Activated CD8-positive, alpha-beta T cell treated with anti-CD3 and anti-CD28 coated beads, Interleukin-2, amount 10 ng/mL, durations not matched to agents 7 days and 5 days (primary cell): Measurements from ENCODE around the gene SUN1. TPM values are rescaled to one million over a fixed set of nuclear protein-coding genes. Genes with fewer than 3 reads are reported as not detected.
"Not testable (repeated sequence)": the region's sequence is repeated elsewhere in the genome, so short reads cannot be mapped to it uniquely, and the experiment has no call there.

Experiments used
- ATAC-seq: fragments of 150-1000 bp; cut with Tn5 transposase; one replicate; pipeline ENCODE4 v1.10.0; 2021; ENCODE audit warnings: moderate library complexity
- CTCF ChIA-PET: fragments of 350-600 bp; sonication (Branson Sonifier 250); formaldehyde crosslinking; loops from one replicate; lab custom pipeline; 2021; ENCODE audit warnings: antibody characterized with exemption; lab: Charles Lee
- POLR2A ChIA-PET: fragments of 350-600 bp; sonication (Branson Sonifier 250); formaldehyde crosslinking; loops from one replicate; lab custom pipeline; 2021; ENCODE audit warnings: antibody characterized with exemption; lab: Charles Lee
- DNase-seq: peaks from one replicate; pipeline ENCODE4 v3.0.0-alpha.2; 2020
- H3K27ac Mint-ChIP-seq: one replicate; pipeline ENCODE4 v1.8.0; 2021; ENCODE audit warnings: mild to moderate bottlenecking, mixed read lengths
- H3K27me3 Mint-ChIP-seq: one replicate; pipeline ENCODE4 v1.8.0; 2021; ENCODE audit warnings: low read depth, mixed read lengths
- H3K36me3 Mint-ChIP-seq: one replicate; pipeline ENCODE4 v1.8.0; 2021; ENCODE audit warnings: low read depth, mixed read lengths
- H3K4me1 Mint-ChIP-seq: one replicate; pipeline ENCODE4 v1.8.0; 2021; ENCODE audit warnings: low read depth, mixed read lengths
- H3K4me3 Mint-ChIP-seq: one replicate; pipeline ENCODE4 v1.8.0; 2021; ENCODE audit warnings: mild to moderate bottlenecking, mixed read lengths
- H3K9me3 Mint-ChIP-seq: one replicate; pipeline ENCODE4 v1.8.0; 2022; ENCODE audit warnings: mixed read lengths; ENCODE audit not compliant: insufficient read depth
- total RNA-seq, 2 experiments: library from RNA; stranded (reverse); gene quantifications; one replicate each; pipeline ENCODE4 v1.2.3, GENCODE V29; 2021

The SUN1 gene
- total RNA-seq, 2 experiments from 2014 or later, result 38.4 to 39.7 TPM

DNA sequence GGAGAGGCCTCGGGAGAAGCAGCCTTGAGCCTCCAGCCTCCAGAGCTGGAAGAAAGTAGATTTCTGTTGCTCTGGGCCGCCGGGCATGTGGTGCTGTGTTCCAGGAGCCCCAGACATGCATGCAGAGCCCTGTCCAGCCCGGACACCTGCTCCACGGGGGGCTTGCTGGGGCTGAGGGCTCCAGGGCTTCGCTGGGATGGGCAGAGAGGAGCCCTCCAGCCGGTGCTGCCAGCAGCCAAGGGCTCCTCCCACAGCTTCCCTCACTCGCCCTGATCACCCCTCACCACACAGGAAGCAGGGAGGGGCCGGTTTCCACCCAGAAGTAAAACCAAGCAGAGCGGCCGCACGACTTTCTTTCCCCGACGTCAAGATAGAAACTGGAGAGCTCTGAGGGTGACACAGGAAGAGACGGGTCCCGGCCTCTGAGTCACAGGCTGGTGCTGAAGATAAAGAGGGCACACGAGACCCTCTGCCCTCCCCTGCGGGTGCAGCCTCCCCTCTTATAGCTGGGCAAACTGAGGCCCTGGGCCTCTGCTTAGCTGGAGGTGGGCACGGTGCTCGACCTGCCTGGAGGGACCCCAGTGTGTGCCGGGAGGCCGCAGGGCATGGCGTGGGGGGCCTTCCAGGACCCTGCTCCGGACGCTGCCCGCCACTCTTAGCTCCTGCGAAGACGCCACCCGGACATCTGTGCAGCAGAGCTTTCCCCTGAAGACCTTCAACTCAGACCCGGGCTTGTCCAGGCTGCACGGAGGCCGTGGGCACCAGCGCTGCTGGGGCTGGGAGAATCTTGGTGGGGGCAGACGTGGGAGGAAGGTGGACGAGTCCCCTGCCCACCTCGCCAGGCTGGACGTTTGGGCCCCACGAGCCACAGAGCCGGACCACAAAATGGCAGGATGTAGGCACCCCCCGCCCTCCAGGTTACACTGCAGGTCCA is 91.1 kb downstream of the SUN1 start:
- H3K4me3 Mint-ChIP-seq, result peak overlapping the region; percentile 83
- H3K4me1 Mint-ChIP-seq, result peaks cover 47% of the 10 kb centered on the region
- CTCF ChIA-PET, result interaction anchor here (1.0 to 2.6 kb wide), 5 partner anchors 13 to 142 kb away, joined by 3 to 12 read pairs (median 4); no protein-coding TSS in a partner anchor
- DNase-seq (peak; percentile 97), ATAC-seq (peak; percentile 83)
- no peaks in the 10 kb centered on the region for H3K27me3 Mint-ChIP-seq
- POLR2A ChIA-PET, result interaction anchor here (0.5 to 1.8 kb wide), 8 partner anchors 14 to 308 kb away, joined by 3 to 23 read pairs (median 6); partner anchors contain the start of genes COX19 and GET4
- peaks cover 6% of the 10 kb centered on the region for H3K36me3 Mint-ChIP-seq
- peak overlapping the region; percentile 96 for H3K27ac Mint-ChIP-seq
- H3K9me3 Mint-ChIP-seq, result no peaks in the 10 kb centered on the region

DNA sequence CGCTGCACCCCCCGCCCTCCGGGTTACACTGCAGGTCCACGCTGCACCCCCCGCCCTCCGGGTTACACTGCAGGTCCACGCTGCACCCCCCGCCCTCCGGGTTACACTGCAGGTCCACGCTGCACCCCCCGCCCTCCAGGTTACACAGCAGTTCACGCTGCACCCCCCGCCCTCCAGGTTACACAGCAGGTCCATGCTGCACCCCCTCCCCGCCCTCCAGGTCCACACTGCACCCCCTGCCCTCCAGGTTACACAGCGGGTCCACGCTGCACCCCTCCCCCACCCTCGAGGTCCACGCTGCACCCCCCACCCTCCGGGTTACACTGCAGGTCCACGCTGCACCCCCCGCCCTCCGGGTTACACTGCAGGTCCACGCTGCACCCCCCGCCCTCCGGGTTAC is 91.8 kb downstream of the SUN1 start:
- not testable (repeated sequence) for DNase-seq, H3K36me3 Mint-ChIP-seq, ATAC-seq, H3K27me3 Mint-ChIP-seq, H3K9me3 Mint-ChIP-seq, H3K27ac Mint-ChIP-seq
- H3K4me1 Mint-ChIP-seq, result peaks cover 50% of the 10 kb centered on the region
- ChIA-PET POLR2A (interaction anchor here (0.7 to 1.8 kb wide), 6 partner anchors 14 to 306 kb away, joined by 3 to 23 read pairs (median 8); partner anchors contain the start of genes COX19 and GET4), CTCF (interaction anchor here (1.1 to 1.5 kb wide), 2 partner anchors 30 to 51 kb away, joined by 4 to 5 read pairs; no protein-coding TSS in a partner anchor)
- H3K4me3 Mint-ChIP-seq, result peak overlapping the region; percentile 83

Other genes with a start within 250 kb of the SUN1 start
- gene DNAAF5, start 105.8 kb upstream of the SUN1 start, total RNA-seq, result 10 to 100 TPM; 25.5 to 27.0 TPM
- 10 to 100 TPM; 56.5 to 58.2 TPM for gene PRKAR1B, start 105.2 kb upstream of the SUN1 start, total RNA-seq
- gene GET4, start 44.1 kb downstream of the SUN1 start, total RNA-seq, result 10 to 100 TPM; 32.2 to 38.3 TPM
- gene ADAP1, start 122.2 kb downstream of the SUN1 start, total RNA-seq, result 10 to 100 TPM; 24.2 to 28.6 TPM
- 10 to 100 TPM; 16.8 to 18.2 TPM for gene COX19, start 143.1 kb downstream of the SUN1 start, total RNA-seq
- gene CYP2W1, start 150.7 kb downstream of the SUN1 start, total RNA-seq, result not detected
- gene GPR146, start 212.1 kb downstream of the SUN1 start, total RNA-seq, result 1 to 10 TPM; 2.7 to 3.1 TPM